Activated naive CD8-positive, alpha-beta T cell treated with anti-CD3 and anti-CD28 coated beads, Interleukin-2, amount 50 U/mL, for 16 hours (primary cell): ENCODE measurements around the gene PCDHGA2.
"Not testable (repeated sequence)": the region's sequence is repeated elsewhere in the genome, so short reads cannot be mapped to it uniquely, and the experiment has no call there.

Experiments used
- DNase-seq: peaks from one replicate; pipeline ENCODE4 v3.0.0-alpha.2; 2020; ENCODE audit warnings: low read depth, low spot score

PCDHGA2 gene

GRCh38 chr5:141382469-141383294 lies 44.1 kb downstream of the PCDHGA2 start, which contains the start of gene PCDHGA7:
Gene PCDHGA7 (plus strand): TSS chr5:141382742. CDS start chr5:141382900, 158 bp downstream.
- DNase-seq, result no peak

GRCh38 chr5:141383345-141383744 lies 44.8 kb downstream of the PCDHGA2 start:
- no peak for DNase-seq

- DNase-seq, result no peak
Measured at GRCh38 chr5:141384471-141385267, 46.1 kb downstream of the PCDHGA2 start.

GRCh38 chr5:141387557-141388311 lies 49.2 kb downstream of the PCDHGA2 start, which contains the start of gene PCDHGB4:
Gene PCDHGB4 (plus strand): TSS chr5:141387698. CDS start chr5:141387885, 187 bp downstream.
- not testable (repeated sequence) for DNase-seq

GRCh38 chr5:141388661-141389060 lies 50.1 kb downstream of the PCDHGA2 start:
- no peak for DNase-seq

GRCh38 chr5:141389153-141390042 lies 50.8 kb downstream of the PCDHGA2 start:
- no peak for DNase-seq

- no peak for DNase-seq
Measured at GRCh38 chr5:141392429-141393198, 54.1 kb downstream of the PCDHGA2 start, which contains the start of gene PCDHGA8. Gene PCDHGA8 (plus strand): TSS chr5:141392633. CDS start chr5:141392814, 181 bp downstream.
